Metanephros (tissue), 2 donors: ENCODE results near the gene STAM2. TPM values are rescaled to one million over a fixed set of nuclear protein-coding genes. Genes with fewer than 3 reads are reported as not detected.

ENCODE experiments used
- small RNA-seq: library from RNA; depleted of rRNA; stranded (forward); fragments of <200 nt; gene quantifications from one replicate; pipeline ENCODE3, GENCODE V24; 2014; ENCODE audit warnings: low replicate concordance
- total RNA-seq: library from RNA; depleted of rRNA; stranded (reverse); fragments of >200 nt; gene quantifications from one replicate; pipeline ENCODE4 v1.2.3, GENCODE V29; 2014

The STAM2 gene
- 33.7 TPM for total RNA-seq

DNA sequence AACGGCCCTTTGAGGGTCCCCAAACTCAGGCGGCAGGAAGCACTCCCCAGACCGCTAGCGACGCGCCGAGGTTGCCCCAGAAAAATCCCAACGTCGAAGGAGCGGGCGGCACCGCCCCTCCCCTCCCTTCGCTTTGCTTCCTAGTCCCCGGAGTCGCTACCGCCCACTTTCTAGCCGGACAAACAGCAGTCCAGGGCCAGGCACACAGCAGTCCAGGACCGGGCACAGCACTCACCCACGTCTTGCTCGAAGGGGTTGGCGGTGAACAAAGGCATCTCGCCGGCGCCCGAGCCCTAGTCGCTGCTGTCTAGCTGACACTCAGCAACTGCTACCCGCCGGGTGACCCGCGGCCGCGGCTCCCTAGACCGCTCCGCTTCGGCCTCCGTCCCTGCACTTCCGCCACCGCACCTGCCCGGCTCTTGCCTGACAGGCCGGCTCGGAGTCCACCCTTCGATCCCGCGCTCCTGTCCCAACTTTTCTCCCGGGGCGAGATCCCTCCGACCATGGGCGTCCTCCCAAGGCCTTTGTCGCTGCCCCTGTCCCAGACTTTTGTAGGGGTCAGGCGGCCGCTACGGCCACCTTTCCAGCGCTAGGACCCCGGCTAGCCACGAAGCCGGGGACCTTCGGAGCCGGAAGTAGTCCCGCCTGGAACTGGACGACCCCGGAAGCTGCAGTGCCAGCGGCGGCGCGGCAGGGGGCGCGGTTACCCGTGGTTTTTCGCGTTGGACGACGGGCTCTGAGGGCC is at the start of gene STAM2:
Gene STAM2, minus strand, starts transcription at position 396 of the 745 bp plus-strand sequence. Its CDS starts 121 bp downstream, at position 275.

GRCh38 chr2:152098496-152099366 is 76.8 kb downstream of the STAM2 start, which contains the start of gene CACNB4:
TSS of gene CACNB4 (minus strand) at chr2:152099044.

Small RNA genes within 50 kb of the gene (small RNA-seq; reads per million reads assigned to genes)
- gene RPL30P2: not detected

Other genes starting within 250 kb of the STAM2 start
- gene CACNB4, start 76.7 kb downstream of the STAM2 start, total RNA-seq: 15.1 TPM
- 61.0 TPM for gene FMNL2, start 159.4 kb upstream of the STAM2 start, total RNA-seq